ENCODE measurements around the gene SASH3.

SASH3 gene

DNA sequence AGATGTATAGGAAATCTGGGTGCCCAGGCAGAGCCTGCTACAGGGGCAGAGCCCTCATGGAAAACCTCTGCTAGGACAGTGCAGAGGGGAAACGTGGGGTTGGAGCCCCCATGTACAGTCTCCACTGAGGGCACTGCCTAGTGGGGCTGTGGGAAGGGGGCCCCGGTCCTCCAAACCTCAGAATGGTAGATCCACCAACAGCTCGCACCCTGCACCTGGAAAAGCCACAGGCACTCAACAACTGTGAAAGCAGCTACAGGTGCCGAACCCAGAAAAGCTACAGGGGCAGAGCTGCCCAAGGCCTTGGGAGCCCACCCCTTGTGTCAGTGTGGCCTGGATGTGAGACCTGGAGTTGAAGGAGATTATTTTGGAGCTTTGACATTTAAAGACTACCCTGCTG lies 46.4 kb upstream of the SASH3 start:
- no peaks in the 10 kb centered on the region for H3K36me3 ChIP-seq (ENCODE audit: control insufficient read depth, low read length)
- peaks cover 20% of the 10 kb centered on the region for H3K4me1 ChIP-seq (ENCODE audit: control insufficient read depth, low read length)
- H3F3A ChIP-seq (ENCODE audit: control insufficient read depth, insufficient read depth), result no peaks in the 10 kb centered on the region
- H3K4me2 ChIP-seq (ENCODE audit: low read length), result no peak overlapping the region
- no peaks in the 10 kb centered on the region for H3K9me2 ChIP-seq (replicated peaks; ENCODE audit: control insufficient read depth, low read length)
- H3K4me3 ChIP-seq (ENCODE audit: low read length), result no peak overlapping the region
- TF ChIP-seq, protein P1, sequence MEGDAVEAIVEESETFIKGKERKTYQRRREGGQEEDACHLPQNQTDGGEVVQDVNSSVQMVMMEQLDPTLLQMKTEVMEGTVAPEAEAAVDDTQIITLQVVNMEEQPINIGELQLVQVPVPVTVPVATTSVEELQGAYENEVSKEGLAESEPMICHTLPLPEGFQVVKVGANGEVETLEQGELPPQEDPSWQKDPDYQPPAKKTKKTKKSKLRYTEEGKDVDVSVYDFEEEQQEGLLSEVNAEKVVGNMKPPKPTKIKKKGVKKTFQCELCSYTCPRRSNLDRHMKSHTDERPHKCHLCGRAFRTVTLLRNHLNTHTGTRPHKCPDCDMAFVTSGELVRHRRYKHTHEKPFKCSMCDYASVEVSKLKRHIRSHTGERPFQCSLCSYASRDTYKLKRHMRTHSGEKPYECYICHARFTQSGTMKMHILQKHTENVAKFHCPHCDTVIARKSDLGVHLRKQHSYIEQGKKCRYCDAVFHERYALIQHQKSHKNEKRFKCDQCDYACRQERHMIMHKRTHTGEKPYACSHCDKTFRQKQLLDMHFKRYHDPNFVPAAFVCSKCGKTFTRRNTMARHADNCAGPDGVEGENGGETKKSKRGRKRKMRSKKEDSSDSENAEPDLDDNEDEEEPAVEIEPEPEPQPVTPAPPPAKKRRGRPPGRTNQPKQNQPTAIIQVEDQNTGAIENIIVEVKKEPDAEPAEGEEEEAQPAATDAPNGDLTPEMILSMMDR (IDR thresholded peaks at IDR 0.05; ENCODE audit: low read depth, low read length, poor library complexity, severe bottlenecking), result no peak
- no peak for TF ChIP-seq EZH2phosphoT487 (IDR thresholded peaks at IDR 0.05; ENCODE audit: borderline replicate concordance, low read length)
- H4K20me1 ChIP-seq (ENCODE audit: control insufficient read depth, insufficient read depth, low read depth, low read length), result no peaks in the 10 kb centered on the region
- H3K27ac ChIP-seq (ENCODE audit: low read depth, low read length), result no peak overlapping the region
- H3K9me3 ChIP-seq (ENCODE audit: control insufficient read depth, insufficient read depth, low read length), result no peaks in the 10 kb centered on the region
- H3K79me2 ChIP-seq (ENCODE audit: control insufficient read depth, low read length), result no peaks in the 10 kb centered on the region
- H3K27me3 ChIP-seq (ENCODE audit: control insufficient read depth, low read length), result no peaks in the 10 kb centered on the region

DNA sequence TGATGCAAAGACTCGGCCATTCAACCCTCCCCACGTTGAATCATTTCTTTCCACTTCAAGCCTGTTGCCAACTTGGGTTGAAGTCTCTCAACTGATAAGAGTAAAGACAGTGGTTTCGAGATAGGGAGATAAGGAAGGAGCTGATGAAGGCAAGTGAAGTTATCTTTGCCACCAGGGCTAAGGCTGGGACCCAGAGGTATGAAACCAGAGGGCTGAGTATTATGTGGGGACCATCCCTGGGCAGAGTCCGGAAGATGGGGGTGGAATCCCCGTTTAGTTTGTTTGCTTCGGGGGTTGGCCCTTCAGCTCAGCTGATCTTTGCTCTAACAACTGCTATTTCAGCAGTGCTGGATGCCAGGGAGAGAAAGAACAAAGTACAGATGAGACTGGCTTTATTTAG lies 43.3 kb upstream of the SASH3 start:
- Histone ChIP-seq H3K9me2 (replicated peaks; ENCODE audit: control insufficient read depth, low read length) (no peaks in the 10 kb centered on the region), H3K9me3 (ENCODE audit: control insufficient read depth, insufficient read depth, low read length) (no peaks in the 10 kb centered on the region), H3K27ac (ENCODE audit: low read depth, low read length) (no peak overlapping the region), H3K36me3 (ENCODE audit: control insufficient read depth, low read length) (no peaks in the 10 kb centered on the region), H4K20me1 (ENCODE audit: control insufficient read depth, insufficient read depth, low read depth, low read length) (no peaks in the 10 kb centered on the region), H3K79me2 (ENCODE audit: control insufficient read depth, low read length) (no peaks in the 10 kb centered on the region), H3K4me1 (ENCODE audit: control insufficient read depth, low read length) (peaks cover 22% of the 10 kb centered on the region), H3K4me2 (ENCODE audit: low read length) (no peak overlapping the region), H3K27me3 (ENCODE audit: control insufficient read depth, low read length) (no peaks in the 10 kb centered on the region), H3F3A (ENCODE audit: control insufficient read depth, insufficient read depth) (no peaks in the 10 kb centered on the region), H3K4me3 (ENCODE audit: low read length) (no peak overlapping the region)
- TF ChIP-seq, protein P1 (IDR thresholded peaks at IDR 0.05; ENCODE audit: low read depth, low read length, poor library complexity, severe bottlenecking), result no peak
- TF ChIP-seq EZH2phosphoT487 (IDR thresholded peaks at IDR 0.05; ENCODE audit: borderline replicate concordance, low read length), result no peak

DNA sequence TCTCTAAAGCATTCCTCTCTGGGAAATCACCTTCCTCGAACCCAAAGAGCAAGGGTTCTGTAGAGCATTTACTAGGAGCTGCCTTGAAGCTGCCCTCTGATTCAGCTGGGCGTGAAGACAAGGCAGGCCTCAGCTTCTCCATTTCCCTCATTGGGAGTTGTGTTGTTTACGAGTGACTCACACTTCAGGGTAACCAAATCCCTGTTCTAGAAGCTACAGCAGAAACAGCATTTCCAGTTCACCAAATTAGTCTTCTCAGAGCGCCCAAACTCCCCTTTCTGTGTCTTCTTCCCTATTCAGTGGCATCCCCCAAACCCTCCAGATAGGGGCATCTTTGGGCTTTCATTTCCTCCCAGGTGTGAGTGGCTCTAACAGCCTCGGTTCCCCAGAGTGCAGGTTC lies 41.8 kb upstream of the SASH3 start:
- Histone ChIP-seq H4K20me1 (ENCODE audit: control insufficient read depth, insufficient read depth, low read depth, low read length) (no peaks in the 10 kb centered on the region), H3K4me2 (ENCODE audit: low read length) (no peak overlapping the region; the same call in 1 of the 2 replicates), H3K79me2 (ENCODE audit: control insufficient read depth, low read length) (no peaks in the 10 kb centered on the region), H3K36me3 (ENCODE audit: control insufficient read depth, low read length) (no peaks in the 10 kb centered on the region), H3K27ac (ENCODE audit: low read depth, low read length) (no peak overlapping the region), H3K9me3 (ENCODE audit: control insufficient read depth, insufficient read depth, low read length) (no peaks in the 10 kb centered on the region), H3K4me3 (ENCODE audit: low read length) (no peak overlapping the region), H3K4me1 (ENCODE audit: control insufficient read depth, low read length) (peaks cover 24% of the 10 kb centered on the region), H3F3A (ENCODE audit: control insufficient read depth, insufficient read depth) (no peaks in the 10 kb centered on the region), H3K9me2 (replicated peaks; ENCODE audit: control insufficient read depth, low read length) (no peaks in the 10 kb centered on the region), H3K27me3 (ENCODE audit: control insufficient read depth, low read length) (no peaks in the 10 kb centered on the region)
- TF ChIP-seq, protein P1 (IDR thresholded peaks at IDR 0.05; ENCODE audit: low read depth, low read length, poor library complexity, severe bottlenecking), result no peak
- TF ChIP-seq EZH2phosphoT487 (IDR thresholded peaks at IDR 0.05; ENCODE audit: borderline replicate concordance, low read length), result no peak
